ENCODE measurements around the gene NAMPT.

NAMPT gene

DNA sequence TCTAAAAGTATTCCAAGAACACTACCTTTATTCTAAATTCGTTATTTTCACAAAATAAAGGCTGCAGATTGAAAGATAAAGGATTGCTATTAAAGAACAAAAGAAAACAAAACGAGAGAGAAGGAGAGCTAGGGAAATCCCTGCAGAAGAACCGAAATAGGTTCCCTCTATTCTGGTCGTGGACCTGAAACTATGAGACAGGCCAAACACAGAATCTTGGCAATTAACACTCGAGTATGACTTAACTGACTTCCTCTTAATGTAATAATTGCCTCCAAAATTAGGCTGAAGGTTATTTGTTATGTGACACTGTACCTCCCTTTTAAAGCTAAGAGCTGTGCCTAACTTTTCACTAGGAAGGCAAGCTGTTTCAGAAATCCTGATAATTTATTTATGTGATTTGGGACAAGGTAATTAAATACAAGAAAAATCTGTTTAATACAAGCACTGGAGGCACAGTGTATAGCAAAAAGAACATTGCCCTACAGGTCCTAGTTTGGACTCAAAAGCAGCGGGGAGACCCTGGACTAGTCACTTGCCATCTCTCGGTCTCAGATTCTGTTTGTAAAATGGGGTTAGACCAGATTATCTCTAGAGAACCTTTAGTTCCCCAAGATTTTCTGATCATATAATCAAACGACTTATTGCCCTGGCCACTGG is 11.6 kb downstream of the NAMPT start:
- DNase-seq, result no peak

DNA sequence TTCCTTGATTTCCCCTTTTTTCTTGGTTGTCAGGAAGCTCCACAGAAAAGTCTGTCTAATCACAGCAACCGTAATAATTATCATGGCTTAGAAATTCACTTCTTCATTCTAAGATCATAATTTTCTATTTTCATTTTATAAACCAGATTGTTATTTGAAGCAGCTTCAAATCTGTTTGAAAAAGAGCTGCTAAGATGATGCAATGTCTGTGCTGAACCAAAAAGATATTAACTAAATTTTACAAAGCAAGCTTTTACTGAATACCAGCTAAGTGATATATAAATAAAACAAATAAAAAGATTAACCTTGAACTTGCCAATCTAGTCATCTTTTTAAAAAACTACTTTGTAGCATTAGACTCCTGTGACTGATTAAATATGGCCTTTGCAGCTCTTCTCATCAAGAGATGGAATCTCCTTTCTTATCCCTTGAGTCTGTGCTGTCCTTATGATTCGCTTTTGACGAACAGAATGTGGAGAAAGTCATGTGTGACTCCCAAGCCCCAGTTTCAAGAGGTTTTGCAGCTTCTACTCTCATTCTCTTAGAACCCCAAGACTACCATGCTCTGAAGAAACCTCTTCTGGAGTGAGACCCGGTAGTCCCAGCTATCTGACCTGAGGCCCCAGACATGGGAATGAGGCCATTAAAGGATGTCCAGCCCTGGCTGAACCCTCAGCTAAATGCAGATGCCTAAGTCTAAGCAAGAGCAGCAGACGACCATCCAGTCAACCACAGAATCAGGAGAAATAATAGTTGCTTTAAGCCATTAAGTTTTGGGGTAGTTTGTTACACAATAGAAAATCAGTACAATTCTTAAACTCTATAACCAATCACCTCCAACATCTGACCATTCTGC is 14.4 kb downstream of the NAMPT start:
- no peak for DNase-seq

DNA sequence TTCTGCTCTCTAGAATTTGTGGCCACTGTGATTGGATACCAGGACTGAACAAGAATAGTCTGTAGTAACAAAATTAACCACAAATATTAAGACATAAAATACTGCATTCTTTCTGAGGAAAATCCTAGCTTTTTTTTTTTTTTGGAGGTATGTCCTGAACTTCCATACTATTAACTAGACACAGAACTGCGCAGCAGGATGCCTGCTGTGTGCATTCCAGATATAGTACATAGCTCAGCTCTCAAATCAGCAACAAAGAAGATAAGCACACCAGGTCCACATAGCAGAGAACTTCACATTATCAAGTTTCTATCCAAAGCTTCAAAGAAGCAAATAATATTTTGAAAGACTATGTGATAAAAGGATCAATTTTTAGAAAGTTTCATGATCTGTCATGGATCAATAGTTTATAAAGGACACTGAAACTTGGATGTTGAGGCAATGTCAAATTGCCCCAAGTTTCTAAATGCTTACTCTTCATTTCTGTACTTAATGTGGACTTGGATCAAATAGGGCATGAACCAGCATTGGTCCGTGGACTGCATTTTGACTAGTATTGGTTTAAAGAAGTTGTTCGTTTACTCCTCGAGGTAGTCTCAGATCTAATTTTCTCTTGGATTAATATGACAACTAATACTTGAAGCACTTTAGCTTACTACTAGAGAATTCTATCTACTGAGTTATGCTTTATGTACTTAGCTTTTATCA is 15.4 kb downstream of the NAMPT start:
- no peak for DNase-seq

DNA sequence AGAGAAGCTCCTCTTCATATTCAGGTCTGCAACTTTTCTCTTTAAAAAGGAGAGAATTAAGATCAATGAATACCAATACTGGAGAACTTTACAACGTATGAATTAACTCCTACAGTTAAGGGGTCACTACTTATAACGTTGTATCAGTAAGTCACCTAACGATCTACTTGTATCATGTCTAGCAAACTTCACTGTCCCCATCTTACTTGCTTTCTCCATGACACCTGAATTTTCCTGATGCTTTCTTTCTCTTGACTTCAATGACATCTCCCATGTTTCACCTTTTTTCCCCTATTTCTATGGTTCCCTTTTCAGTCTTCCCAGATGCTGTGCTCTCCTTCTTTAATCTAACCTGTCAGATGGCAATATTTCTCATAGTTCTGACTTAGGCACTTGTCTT is 19.6 kb downstream of the NAMPT start:
- no peak for DNase-seq

DNA sequence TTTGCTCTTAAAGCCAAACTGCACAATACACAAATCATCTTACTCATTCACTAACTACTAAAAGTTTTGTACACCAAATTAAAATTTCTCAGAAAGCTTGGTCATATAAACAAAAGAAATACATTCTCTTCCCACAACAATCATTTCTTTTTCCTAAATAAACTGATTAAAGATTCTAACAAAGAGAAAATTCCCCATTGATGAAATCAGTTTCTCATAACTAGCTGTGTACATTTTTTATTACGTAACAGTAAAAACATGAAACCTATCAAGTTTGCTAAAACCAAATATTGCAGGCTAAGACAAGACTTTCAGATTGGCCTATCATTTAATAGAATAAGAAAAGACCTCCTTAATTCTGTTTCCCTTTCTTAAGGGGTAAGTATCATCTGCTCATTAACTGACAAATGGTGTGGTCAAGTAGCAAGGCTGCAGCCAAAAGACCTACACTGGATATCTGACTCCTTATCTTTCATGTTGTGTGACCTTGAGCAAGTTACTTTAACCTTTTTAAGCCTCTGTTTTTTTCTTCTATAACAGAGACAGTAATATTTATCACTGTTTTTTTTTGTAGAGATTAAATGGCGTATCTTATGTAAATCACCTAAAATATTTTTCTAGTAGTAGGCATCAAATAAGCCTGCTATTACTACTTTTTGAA is 22.4 kb downstream of the NAMPT start:
- DNase-seq, result no peak

DNA sequence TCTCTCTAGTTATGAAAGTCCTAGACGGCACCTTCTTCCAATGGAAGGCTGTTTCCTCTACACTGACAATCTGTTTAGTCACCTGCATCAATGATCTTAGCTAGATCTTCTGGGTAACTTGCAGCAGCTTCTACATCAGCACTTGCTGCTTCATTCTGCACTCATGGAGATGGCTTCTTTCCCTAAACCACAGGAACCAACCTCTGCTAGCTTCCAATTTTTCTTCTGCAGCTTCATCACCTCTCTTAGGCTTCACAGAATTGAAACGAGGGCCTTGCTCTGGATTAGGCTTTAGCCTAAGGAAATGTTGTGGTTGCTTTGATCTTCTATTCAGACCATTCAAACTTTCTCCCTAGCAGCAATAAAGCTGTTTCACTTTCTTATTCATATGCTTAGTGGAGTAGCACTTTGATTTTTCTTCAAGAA is 24.6 kb downstream of the NAMPT start:
- DNase-seq, result no peak

DNA sequence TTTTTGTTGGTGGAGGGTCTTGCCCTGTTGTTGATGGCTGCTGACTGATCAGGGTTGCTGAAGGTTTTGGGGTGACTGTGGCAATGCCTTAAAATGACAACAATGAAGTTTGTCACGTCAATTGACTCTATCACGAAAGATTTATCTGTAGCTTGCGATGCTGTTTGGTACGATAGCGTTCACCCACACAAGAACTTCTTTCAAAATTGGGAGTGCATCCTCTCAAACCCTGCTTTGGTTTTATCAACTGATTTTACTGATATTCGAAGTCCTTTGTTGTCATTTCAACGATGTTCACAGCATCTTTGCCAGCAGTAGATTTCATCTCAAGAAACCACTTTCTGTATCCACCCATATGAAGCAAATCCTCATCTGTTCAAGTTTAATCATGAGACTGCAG is 26.0 kb downstream of the NAMPT start:
- DNase-seq, result no peak

DNA sequence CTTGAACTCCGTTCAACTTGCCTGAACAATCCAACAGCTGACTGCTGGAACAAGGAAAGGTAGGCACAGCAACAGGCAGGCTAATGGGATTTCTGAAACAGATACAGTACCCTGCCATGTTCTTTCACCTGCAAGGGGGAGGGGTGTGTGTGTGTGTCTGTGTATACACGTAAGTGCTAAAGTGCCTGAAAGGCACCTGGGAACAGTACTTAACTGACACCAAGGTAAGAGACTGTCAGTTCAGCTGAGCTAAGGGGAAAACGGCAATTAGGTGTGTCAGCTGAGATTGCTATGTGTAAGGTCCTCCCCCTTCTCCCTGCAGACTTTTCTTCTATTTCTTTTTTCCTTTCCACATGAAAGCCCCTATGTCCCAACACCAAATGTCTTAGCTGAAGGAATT is 27.0 kb downstream of the NAMPT start:
- no peak for DNase-seq

DNA sequence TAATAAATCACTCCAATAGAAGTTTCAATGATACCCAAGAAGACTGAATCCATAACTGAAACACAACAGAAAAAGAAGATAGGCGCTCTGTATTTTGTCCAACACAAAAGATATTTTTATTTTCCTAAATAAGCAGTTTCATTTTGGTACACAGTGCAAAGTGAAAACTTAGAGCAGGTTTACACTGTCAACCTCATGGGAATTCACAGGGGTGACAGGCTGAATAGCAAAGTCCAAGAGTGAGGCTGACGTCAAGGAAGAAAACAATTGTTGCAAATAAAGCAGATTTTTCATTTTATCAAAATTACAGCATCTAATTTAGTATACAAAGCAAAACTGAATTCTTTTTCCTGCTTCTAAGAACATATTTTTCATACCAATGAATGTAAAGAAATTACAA is 28.6 kb downstream of the NAMPT start:
- no peak for DNase-seq

DNA sequence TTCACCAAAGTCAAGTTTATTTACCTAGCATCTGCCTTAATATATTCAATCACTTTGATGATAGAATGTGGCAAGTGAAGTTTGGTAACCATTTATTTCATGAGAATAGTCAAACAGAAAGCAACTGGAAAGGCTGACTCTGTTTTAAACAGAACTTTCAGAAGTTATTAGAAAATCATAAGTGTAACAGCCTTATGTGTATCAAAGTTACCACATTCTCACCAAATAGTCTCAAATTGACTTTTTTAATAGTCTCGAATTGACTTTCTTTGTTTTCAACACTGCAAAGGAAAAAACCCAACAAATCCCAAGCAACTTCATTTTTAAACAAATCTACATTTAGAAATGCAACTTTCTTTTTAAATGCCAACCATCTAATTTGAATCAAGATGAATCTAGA is 29.5 kb downstream of the NAMPT start:
- DNase-seq, result no peak

DNA sequence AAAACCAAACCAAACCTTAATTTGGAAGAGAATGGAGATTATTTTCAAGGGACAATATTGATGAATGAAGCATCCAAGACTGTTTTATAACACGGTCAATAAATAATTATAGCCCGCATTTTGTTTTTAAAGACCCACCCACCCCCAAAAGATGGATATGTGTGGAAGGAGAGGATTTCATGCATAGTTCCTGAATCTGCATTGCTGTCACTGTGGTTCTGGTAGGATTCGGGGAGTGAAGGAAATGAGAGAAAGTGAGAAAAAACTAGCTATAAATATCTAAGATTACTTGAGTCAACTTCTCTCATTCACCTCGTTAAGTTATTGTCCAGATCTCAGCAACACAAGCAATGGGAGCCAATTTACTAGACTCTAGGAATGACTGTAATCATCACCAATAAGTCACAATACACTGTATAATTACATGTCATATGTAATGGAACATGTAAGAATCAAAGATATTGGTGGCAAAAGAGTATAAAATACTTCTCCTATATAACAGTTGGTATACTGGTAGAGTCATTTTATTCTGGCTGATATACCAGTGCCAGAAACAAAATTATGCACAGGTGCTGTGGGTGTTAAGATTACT is 30.2 kb downstream of the NAMPT start:
- DNase-seq, result no peak

DNA sequence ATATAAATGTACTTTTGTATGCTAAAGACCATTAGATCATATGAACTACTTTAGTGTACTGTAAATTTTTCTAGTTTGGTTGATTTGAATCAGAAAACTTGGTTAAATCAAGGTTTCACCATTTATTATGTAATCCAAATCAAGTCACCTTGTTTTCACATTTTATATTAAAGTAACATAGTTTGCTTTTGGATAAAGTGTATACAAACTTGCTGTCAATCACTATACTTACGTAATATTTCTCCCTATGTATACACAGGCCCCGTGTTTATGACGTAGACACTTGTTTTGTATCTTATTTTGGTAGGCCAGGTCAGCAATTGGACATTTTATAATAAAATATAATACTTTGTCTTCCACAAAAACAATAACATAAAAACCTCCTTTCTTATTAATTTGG is 32.2 kb downstream of the NAMPT start:
- no peak for DNase-seq

DNA sequence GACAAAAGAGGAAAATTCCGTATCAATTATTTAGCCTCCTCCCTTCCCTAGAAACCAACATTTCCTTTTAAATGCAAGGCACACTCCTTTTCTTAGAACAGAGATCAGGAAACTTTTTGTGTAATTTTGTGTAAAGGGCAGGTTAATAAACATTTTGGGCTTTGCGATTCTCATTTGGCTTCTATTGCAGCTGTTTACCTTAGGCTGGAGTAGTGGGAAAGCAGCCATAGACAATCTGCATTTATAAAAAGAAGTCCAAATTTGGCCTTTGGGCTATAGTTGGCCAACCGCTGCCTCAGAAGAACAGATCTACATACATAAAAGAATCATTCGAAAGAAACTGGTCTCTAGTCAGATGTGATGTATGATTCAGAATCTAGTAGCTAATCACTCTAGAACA is 35.3 kb downstream of the NAMPT start:
- DNase-seq, result no peak

DNA sequence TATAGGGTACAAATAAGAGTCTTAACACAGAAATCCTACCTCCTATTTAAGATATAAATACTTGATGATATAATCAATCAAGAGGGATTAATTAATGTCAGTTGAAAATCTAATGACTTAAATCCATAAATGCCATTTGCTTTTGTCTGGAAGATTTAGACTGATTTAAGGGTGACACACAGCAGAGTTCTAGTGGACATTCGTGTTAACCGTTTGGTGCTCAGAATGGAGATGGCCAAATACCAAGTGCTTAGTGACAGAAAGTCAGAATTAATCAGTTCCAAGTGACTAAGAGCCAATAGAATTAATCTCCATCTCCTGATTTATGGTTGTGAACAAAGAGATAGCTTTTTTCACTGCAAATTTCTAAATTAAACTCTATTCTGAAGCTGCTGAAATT is 36.2 kb downstream of the NAMPT start:
- no peak for DNase-seq

DNA sequence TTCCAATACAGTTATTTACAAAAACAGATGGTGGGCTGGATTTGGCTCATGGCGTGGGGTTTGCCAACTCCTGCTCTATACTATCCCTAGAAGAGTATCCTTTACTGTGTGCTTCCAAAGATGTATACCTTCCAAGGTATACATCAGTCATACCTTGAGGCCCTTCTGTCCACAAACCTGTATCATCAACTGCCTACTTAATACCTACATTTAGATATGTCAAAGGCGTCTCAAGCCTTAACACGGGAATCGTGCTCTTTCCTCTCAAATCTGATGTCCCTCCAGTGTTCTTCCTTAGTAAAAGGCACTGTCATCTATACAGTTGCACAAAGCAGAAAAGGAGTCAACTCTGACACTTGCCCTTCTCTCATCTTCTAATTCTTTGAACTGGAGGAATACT is 36.9 kb downstream of the NAMPT start:
- no peak for DNase-seq

DNA sequence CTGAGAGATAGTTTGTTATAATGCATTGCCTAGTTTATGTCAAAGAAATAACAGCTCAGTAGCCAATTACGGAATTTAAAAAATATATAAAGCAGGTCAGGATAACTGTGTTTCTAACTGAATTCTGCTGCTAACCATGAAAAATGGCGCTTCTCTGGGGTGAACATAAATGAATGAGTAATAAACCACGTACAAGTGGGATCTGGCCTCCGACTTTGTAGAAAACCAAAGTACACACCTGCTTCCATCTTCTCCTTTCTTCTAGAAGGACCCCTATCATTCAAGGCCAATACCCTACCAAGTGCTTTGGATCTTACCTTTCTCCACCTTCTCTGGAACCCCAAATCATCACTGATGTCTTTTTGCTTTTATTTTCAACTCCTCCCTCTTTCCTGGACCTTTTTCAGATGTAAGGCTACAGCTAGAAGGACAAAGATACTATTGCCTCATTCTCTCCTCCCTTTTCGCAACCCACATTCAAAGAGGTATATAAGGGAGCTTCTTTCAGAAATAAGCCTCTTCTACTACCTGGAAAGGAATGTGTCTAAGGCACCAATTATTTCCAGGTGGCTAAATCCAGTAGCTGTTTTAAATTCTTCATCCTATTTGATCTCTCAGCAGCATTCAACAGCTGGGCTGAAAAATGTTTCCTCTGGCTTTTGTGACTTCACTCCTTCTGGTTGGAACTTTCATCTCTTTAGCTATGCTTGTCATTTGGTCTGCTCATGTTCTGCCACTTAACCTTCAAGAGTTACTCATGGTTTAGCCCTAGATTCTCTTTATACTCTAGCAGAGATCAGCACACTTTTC is 37.7 kb downstream of the NAMPT start:
- no peak for DNase-seq

DNA sequence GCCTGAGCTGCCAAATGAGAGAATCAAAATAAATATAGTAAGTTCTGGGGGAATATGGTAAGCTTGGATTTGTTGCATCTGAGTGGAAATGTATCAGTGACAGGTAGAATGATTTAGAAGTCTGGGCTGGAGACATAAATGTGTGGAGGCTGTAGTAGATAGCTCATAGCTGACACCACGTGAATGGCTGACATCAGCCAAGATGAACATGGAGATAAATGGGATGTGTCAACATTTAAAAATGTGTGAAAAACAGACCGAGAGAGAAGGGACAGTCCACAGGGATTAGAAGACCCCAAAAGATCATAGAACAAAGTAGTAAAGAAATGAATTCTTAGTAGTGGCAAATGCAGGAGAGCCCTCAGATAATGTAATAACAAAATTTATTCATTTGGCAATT is 40.9 kb downstream of the NAMPT start:
- DNase-seq, result no peak

DNA sequence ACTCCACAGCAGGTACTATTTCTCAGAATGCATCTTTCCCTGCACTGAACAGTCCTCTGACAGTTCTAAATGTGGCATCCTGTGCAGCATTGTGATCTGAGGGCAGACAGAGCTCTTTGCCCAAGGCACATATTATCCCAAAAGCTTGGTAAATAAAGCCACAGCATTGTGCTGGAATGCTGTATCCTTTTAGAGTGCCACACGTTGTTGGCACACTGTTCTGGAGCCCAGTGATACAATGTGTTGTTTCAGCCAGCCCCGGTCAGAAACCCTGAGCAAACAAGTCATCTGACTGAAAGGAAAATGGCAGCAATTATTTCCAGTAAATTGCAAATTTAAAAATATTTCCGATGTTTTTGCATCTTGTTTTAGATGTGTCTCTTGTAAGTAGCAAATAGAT is 45.4 kb downstream of the NAMPT start:
- DNase-seq, result peak in 1 of 56 donors; percentile 1

DNA sequence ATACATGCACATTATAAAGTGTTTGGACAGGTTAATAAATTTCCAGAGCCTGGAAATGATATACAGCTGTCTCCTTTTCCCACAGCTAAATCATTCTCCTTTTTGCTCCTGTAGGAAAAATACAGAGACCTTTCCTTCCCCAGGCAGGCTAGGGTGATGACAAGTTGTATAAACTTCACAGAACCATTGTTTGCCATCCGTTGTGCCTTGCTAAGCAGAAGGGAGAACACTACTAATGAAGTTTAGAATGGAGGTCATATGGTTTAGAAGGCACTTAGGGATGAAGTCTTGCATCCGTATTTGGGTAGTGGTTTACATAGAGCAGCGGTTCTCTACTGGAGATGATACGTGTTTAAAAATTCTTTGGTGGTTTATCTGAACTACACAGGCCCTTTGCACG is 46.0 kb downstream of the NAMPT start:
- DNase-seq, result no peak

DNA sequence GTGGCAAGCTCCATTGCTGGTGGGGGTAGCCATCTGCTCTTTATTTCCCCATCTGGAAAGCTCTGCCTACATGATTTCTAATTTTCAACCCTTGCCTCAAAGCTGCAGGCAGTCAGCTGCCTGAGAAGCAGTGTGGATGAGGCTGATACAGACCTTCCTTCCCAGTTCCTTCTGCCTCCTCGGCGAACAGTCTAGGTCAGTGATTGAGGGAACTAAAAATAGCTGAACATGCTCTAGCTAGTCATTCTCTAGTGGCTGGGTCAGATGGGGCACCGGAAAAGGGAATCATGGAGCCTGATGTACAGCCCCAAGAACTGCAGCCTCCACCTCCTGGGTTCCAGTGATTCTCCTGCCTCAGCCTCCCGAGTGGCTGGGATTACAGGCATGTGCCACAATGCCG is 48.7 kb downstream of the NAMPT start:
- DNase-seq, result no peak

DNA sequence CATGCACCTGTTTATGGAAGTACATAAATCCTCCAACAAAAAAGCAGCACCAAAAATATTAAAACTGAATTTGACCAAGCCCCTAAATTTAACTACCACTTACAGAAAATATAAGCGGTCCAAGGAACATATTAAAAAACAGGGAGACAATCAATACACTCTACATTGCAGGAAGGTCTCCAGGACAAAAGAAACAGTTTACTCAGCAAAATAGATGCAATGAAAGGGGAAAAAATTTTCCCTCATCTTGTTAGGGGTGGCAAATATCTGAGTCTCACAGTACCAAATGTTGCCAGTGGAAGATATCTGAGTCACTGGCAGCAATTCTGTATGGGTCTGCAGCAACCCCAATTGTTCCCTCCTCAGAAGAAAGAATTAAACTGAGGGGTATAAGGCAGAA is 50.4 kb downstream of the NAMPT start:
- DNase-seq, result no peak

All from nucleus accumbens (tissue), 56 donors.